Stimulated activated naive CD8-positive, alpha-beta T cell treated with anti-CD3 and anti-CD28 coated beads, Interleukin-15, Interleukin-2, amounts not matched to agents 100 U/mL and 50 U/mL, for 24 hours (primary cell): ENCODE results near the gene ZNF217.
A peak's percentile ranks its signal among the peaks of the same experiment; 100 is the strongest.
"Not testable (repeated sequence)": the region's sequence is repeated elsewhere in the genome, so short reads cannot be mapped to it uniquely, and the experiment has no call there.

Experiments
- ATAC-seq: fragments of 150-1000 bp; cut with Tn5 transposase; one replicate; pipeline ENCODE4 v1.10.0; 2021
- DNase-seq: peaks from one replicate; pipeline ENCODE4 v3.0.0; 2021

The ZNF217 gene

DNA sequence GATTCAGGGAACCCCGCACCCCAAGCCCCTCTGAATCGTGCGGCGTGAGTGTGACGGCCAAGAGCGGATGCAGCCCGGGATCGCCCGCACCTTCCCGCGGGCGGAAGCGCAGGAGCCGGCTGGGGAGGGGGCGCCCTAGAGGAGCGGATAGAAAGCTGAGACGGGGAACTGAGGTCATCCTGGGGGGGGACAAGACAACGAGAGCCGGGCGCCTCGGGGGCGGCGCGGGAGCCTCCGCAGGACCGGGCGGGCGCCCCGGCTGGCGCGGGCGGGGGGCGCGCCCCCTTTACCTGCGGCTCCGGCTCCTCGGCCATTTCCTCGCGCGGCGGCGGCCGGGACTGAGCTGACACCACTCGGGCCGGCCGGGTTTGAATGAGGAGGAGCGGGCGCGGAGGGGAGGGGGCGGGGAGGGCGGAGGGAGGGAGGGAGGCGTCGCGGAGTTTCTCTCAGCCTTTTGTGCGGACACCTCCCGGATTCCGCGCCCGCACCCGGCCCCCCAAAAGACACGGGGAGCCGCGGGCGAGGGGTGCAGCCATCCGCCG, at the start of gene ZNF217:
Gene ZNF217, minus strand, starts transcription at position 374 of the 542 bp plus-strand sequence. CDS start 11,013 bp downstream, outside the sequence.
- DNase-seq (peak; percentile 81), ATAC-seq (peak; percentile 38)

GRCh38 chr20:53643031-53643832, 49.6 kb upstream of the ZNF217 start:
- DNase-seq (peak; percentile 58), ATAC-seq (peak; percentile 95)

- DNase-seq (peak; percentile 58), ATAC-seq (peak; percentile 92)
Observed at GRCh38 chr20:53642196-53643030, 48.8 kb upstream of the ZNF217 start.

DNA sequence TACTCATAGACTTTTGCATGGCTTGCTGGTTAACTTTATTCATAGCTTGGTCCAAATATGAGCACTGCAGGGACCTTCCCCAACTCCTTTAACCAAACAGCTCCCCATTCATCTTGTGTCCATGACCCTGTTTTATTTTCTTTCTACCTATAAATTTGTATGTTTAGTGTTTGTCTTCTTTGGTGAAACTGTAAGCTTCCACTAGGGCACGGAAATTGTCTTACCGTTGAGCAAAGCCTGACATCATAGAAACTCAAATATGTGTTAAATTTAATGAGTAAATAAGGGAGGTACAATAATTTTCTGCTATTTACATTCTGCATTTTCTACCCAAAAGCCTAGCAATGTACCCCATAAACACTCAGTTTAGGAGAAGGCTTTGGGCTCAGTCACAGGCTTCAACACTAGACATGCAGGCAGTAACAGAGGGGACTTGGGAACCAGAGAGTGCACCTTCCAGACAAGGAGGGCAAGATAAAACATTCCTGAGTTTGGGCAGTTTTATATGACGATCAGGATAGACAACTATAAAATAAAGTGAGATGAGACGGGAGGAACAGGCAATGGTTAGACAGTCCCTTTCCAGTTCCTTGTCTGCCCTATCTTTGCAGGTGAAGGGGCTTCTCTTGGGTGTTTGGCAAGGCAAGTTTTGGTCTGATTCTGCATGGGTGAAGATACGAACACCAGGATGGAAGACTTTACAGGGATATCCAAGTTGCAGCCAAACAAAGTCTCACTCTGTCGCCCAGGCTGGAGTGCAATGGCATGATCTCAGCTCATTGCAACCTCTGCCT, 46.2 kb upstream of the ZNF217 start:
- ATAC-seq (no peak), DNase-seq (no peak)

DNA sequence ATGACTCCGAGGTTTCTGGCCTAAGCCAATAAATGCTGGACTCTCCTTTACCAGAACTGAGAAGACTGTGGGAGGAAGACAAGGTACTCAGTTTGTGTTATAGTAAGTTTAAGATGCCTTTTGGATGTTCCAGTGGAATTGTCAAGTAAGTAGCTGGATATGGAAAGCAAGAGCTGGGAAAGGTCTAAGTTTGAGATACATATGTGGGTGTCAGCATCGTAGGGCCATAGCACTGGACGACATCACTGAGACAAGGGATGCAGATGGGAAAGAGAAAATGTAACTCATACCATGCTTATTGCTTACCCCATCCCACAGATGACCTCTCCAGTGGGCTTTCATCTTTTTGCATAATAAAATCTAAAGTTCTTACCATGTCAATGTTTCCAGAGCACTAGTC, 45.5 kb upstream of the ZNF217 start:
- no peak for ATAC-seq

DNA sequence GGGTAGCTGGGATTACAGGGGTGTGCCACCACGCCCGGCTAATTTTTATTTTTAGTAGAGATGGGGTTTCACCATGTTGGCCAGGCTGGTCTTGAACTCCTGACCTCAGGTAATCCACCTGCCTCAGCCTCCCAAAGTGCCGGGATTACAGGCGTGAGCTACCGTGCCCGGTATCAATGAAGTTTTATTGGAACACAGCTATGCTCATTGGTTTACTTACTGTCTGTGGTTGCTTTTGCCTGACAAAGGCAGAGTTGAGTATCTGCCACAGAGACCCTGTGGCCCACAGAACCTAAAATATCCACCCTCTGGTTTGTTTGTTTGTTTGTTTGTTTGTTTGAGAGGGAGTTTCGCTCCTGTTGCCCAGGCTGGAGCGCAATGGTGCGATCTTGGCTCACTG, 43.7 kb upstream of the ZNF217 start:
- ATAC-seq, DNase-seq: not testable (repeated sequence)

More for the DNA sequence above, 45.5 kb upstream of the ZNF217 start:
- DNase-seq = no peak

GRCh38 chr20:53636540-53637097, 43.0 kb upstream of the ZNF217 start:
- ATAC-seq = no peak
- DNase-seq = no peak

DNA sequence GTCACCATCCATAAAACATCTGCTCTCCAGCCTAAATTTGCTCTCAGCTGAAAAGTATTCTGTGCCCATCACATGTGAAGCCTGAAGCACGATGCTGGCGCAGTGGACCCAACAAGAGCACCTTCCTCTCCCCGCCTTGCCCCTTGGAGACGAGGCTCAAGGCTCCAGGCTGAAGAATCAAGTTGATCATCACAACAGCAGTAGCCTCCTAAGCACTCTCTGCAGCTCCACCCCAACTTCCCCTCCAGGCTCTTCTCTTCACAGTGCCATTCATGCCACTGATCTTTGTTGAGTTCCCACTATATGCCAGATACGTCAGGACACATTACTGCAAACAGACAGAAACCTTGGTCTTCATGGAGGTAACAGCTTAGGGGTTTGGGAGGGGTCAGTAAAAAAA, 41.6 kb upstream of the ZNF217 start:
- DNase-seq = no peak
- no peak for ATAC-seq

DNA sequence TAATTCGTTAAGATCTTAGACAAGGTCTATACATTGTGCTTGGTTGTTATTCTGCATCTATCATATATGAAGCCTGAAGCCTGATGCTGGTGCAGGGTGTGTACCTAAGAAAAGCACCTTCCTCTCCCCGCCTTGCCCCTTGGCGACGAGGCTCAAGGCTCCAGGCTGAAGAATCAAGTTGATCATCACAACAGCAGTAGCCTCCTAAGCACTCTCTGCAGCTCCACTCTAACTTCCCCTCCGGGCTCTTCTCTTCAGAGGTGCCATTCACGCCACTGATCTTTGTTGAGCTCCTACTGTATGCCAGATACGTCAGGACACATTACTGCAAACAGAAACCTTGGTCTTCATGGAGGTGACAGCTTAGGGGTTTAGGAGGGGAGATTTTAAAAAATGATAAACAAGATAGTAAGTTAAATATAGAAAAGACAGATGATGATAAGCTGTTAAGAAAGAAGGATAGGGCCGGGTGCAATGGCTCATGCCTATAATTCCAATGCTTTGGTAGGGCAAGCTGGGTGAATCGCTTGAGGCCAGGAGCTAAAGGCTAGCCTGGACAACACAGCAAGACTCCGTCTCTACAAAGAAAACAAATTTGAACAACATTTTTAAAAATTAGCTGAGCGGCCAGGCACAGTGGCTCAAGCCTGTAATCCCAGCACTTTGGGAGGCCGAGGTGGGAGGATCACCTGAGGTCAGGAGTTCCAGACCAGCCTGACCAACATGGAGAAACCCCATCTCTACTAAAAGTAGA, 38.4 kb upstream of the ZNF217 start:
- DNase-seq = no peak

GRCh38 chr20:53629436-53629835, 35.8 kb upstream of the ZNF217 start:
- ATAC-seq = no peak

More for the DNA sequence above, 38.4 kb upstream of the ZNF217 start:
- ATAC-seq = no peak

GRCh38 chr20:53628758-53629157, 35.1 kb upstream of the ZNF217 start:
- ATAC-seq = not testable (repeated sequence)

More at GRCh38 chr20:53629436-53629835, 35.8 kb upstream of the ZNF217 start:
- DNase-seq = no peak

DNA sequence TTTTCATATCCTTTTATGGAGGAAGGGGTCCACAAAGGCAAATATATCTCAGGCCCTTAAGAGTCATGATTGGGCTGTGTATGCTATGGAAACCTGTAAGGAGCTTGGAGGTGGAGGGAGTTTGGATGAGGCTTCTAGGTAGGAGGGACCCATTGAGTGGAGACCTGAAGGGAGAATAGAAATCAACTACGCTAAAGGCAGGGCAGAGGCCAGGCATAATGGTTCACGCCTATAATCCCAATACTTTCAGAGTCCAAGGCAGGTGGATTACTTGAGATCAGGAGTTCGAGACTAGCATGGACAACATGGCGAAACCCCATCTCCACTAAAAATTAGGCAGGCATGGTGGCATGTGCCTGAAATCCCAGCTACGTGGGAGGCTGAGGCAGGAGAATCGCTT, 34.4 kb upstream of the ZNF217 start:
- DNase-seq = no peak
- no peak for ATAC-seq

More at GRCh38 chr20:53628758-53629157, 35.1 kb upstream of the ZNF217 start:
- DNase-seq = not testable (repeated sequence)

DNA sequence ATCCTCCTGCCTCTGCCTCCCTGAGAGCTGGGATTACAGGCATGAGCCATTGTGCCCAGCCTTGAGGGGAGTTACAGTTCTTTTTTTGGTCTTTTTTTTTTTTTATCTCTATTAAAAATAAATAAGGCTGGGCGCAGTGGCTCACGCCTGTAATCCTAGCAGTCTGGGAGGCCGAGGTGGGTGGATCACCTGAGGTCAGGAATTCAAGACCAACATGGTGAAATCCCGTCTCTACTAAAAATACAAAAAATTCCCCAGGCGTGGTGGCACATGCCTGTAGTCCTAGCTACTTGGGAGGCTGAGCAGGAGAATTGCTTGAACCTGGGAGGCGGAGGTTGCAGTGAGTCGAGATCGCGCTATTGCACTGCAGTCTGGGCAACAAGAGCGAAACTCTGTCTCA, 33.4 kb upstream of the ZNF217 start:
- not testable (repeated sequence) for DNase-seq, ATAC-seq

DNA sequence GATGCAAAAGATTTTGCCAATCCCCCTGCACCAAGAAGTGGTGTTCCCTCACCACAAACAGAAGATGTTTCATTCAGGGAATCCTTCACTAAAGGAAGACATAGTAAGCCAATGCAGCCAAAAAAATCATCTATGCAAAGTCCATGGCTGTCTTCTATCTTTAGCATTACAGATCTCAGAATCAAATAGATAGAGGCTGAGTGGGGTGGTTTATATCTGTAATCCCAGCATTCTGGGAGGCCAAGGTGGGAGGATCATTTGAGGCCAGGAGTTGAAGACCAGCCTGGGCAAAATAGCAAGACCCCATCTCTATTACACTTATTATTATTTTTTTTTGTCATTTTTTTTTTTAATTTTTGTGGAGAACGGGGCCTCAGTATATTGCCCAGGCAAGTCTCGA, 32.9 kb upstream of the ZNF217 start:
- ATAC-seq (no peak), DNase-seq (no peak)

DNA sequence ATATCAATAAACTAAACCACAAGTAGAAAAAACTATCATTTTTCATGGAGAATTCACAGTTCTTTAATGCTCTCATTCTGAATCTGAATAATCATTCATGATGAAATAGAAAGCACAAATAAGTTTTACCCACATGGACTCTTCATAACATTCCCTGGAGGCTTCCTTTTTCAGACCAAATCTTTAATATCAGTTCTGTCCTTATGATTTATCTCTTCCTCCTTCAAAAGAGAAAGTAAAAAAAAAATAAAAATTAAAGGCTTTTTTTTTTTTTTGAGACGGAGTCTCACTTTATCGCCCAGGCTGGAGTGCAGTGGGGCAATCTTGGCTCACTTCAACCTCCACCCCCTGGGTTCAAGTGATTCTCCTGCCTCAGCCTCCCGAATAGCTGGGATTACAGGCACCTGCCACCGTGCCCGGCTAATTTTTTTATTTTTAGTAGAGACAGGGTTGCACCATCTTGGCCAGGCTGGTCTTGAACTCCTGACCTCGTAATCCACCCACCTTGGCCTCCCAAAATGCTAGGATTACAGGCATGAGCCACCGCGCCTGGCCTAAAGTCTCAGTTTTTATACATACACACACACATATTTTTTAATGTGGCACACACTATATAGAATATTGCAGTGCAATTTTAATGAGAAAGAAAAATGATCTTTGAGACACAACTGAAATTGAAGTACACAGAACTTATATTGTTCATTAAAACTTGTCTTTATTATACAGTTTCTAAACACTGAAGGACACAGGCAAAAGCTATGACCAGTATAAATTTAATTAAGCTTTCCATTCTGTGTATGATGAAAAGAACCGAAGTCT, 31.9 kb upstream of the ZNF217 start:
- no peak for ATAC-seq
- no peak for DNase-seq

- not testable (repeated sequence) for ATAC-seq, DNase-seq
Observed at GRCh38 chr20:53624927-53625250, 31.2 kb upstream of the ZNF217 start.

DNA sequence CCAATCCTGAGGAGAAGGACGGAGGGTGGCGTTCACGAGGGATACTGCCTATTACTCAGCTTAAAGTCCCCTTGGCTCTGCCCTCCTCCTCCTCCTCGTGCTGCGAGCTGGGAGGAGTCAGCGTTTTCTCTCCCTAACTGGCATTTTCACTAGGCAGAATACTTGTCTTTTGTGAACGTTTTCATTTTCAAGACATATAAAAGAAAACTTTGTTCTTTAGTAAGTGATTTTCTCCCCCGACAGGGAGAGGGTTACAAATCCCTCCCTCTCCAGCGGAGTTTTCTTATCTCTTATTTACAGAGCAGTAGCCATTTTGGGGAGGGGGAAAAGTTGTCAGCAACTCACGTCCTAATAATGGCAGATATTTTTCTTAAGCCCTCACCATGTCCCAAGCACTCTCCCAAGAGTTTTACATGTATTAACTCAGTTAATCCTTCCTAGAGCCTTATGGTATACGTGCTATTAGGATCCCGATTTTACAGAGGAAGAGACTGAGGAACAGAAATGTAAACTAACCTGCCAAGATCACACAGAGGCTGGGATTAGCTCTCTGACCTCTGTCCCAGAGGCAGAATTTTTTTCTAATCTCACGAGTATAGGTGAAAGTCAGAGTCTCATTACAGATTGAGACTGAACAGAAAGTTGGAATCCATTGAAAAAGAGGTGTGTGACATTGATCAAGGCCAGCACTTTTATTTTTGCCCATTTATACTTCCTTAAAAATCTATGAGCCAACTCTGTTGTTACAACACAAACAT, 30.0 kb upstream of the ZNF217 start:
- DNase-seq (peak; percentile 59), ATAC-seq (peak; percentile 83)

DNA sequence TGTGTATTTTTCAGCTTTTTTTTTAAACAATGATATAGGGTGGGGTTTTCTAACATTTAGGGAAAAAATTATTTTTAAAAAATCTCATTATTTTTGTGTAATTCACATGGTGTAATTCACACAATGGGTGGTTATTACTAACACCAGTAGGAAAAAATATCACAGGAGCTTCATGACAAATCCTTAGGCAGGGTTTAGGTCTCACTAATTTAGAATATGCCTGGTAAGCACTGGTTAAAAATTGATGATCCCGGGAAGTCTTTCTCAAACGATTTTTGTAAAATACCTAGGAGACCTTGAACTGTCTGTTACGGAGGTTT, 29.5 kb upstream of the ZNF217 start:
- DNase-seq (no peak), ATAC-seq (peak; percentile 59)
